GM12878 (cell line): ENCODE measurements around the gene ZNF716. TPM values are rescaled to one million over a fixed set of nuclear protein-coding genes. Genes with fewer than 3 reads are reported as not detected.

ENCODE experiments used
- ATAC-seq: fragments of 200-7000 bp; cut with Tn5 transposase; 3 replicates; pipeline ENCODE4 v1.9.1; 2020; ENCODE audit warnings: mild to moderate bottlenecking, moderate library complexity
- BruUV-seq: library from RNA; stranded (reverse); fragments of 400-500 nt; replicated peaks from 2 replicates; lab custom pipeline; 2021; lab: Mats Ljungman, UMichigan
- CTCF ChIA-PET: fragments of 300-600 bp; sonication (Branson Sonifier 250); formaldehyde crosslinking; extraction: SDS; loops from one replicate; lab custom pipeline; 2021; ENCODE audit warnings: inconsistent platforms; lab: Yijun Ruan, JAX
- POLR2A ChIA-PET: fragments of 350-600 bp; formaldehyde crosslinking; extraction: SDS; loops from one replicate; lab custom pipeline; 2021; ENCODE audit warnings: inconsistent platforms; lab: Charles Lee
- RAD21 ChIA-PET: fragments of 300-600 bp; sonication (Branson Sonifier 250); formaldehyde crosslinking; loops from one replicate; lab custom pipeline; 2023; ENCODE audit warnings: antibody characterized with exemption; ENCODE audit not compliant: unreplicated experiment; lab: Charles Lee
- SMC1A ChIA-PET: fragments of 300-600 bp; sonication (Branson Sonifier 250); formaldehyde crosslinking; loops from one replicate; lab custom pipeline; 2023; ENCODE audit not compliant: unreplicated experiment, uncharacterized antibody; lab: Charles Lee
- DNase-seq: peaks from one replicate; pipeline ENCODE4 v3.0.0-alpha.2; 2011; ENCODE audit warnings: low read depth, low spot score
- FAIRE-seq: peaks from 3 replicates; lab custom pipeline; 2011; peaks lifted over from hg19 to GRCh38; lab: Jason Lieb, UNC
- H2AFZ ChIP-seq: 2 replicates; pipeline ENCODE4 v1.6.0; 2011; ENCODE audit warnings: low read depth, low read length, control low read depth; ENCODE audit not compliant: control insufficient read depth
- H3K27ac ChIP-seq: 2 replicates; pipeline ENCODE4 v1.5.1; 2011; ENCODE audit warnings: control low read depth; ENCODE audit not compliant: control insufficient read depth, insufficient read depth
- H3K27me3 ChIP-seq, 2 experiments: replicated peaks in 1 of 2; 2 replicates each; pipeline versions ENCODE4 v1.6.0 to v1.6.1; 2011; ENCODE audit warnings: low read length in 1 of 2; ENCODE audit not compliant: control insufficient read depth in 2 of 2, insufficient read depth in 2 of 2
- H3K36me3 ChIP-seq, 2 experiments: 2 replicates each; pipeline ENCODE4 v1.5.1; 2011; ENCODE audit warnings: low read length in 1 of 2; ENCODE audit not compliant: control insufficient read depth in 2 of 2, insufficient read depth in 2 of 2
- H3K4me1 ChIP-seq: 2 replicates; pipeline ENCODE4 v1.6.1; 2011; ENCODE audit warnings: mild to moderate bottlenecking, low read length, moderate library complexity, mixed read lengths; ENCODE audit not compliant: control insufficient read depth, insufficient read depth
- H3K4me2 ChIP-seq: 2 replicates; pipeline ENCODE4 v1.6.0; 2011; ENCODE audit warnings: control low read depth; ENCODE audit not compliant: control insufficient read depth, insufficient read depth
- H3K4me3 ChIP-seq: fragments of 200-600 bp; sonication (generic); 2 replicates; pipeline ENCODE4 v1.5.1; 2016
- H3K79me2 ChIP-seq: 2 replicates; pipeline ENCODE4 v1.6.0; 2011; ENCODE audit warnings: low read length; ENCODE audit not compliant: control insufficient read depth, insufficient read depth
- H3K9ac ChIP-seq: 2 replicates; pipeline ENCODE4 v1.8.0; 2011; ENCODE audit warnings: low read length, control low read depth, mixed read lengths; ENCODE audit not compliant: control insufficient read depth, insufficient read depth
- H3K9me3 ChIP-seq: replicated peaks from 3 replicates; pipeline ENCODE4 v1.5.1; 2011; ENCODE audit warnings: mild to moderate bottlenecking, low read length; ENCODE audit not compliant: control insufficient read depth, insufficient read depth
- H4K20me1 ChIP-seq: 2 replicates; pipeline ENCODE4 v1.6.0; 2011; ENCODE audit not compliant: control insufficient read depth, insufficient read depth
- ATF7 ChIP-seq: fragments of 450-650 bp; IDR thresholded peaks from 2 replicates; pipeline ENCODE4 v1.6.1; 2016; ENCODE audit warnings: low read depth, mild to moderate bottlenecking
- GABPA ChIP-seq: IDR thresholded peaks from 2 replicates; pipeline ENCODE4 v1.6.1; 2014; ENCODE audit warnings: antibody characterized with exemption, low read depth, mild to moderate bottlenecking, inconsistent platforms
- KLF5 ChIP-seq: fragments of 450-650 bp; IDR thresholded peaks from 2 replicates; pipeline ENCODE4 v1.6.1; 2014; ENCODE audit warnings: mild to moderate bottlenecking; ENCODE audit not compliant: partially characterized antibody
- PAX8 ChIP-seq: fragments of 450-650 bp; IDR thresholded peaks from 2 replicates; pipeline ENCODE4 v1.6.1; 2017; ENCODE audit warnings: mild to moderate bottlenecking, moderate library complexity
- POLR2AphosphoS5 ChIP-seq: IDR thresholded peaks from 2 replicates; pipeline ENCODE4 v1.6.1; 2011; ENCODE audit warnings: mild to moderate bottlenecking, low read length, inconsistent platforms
- SIN3A ChIP-seq: IDR thresholded peaks from 2 replicates; pipeline ENCODE4 v1.6.1; 2012; ENCODE audit warnings: low read depth, low read length, improper control_type of control experiment
- SIX5 ChIP-seq: IDR thresholded peaks from 2 replicates; pipeline ENCODE4 v1.6.1; 2011; ENCODE audit warnings: mild to moderate bottlenecking, low read depth, low read length, moderate library complexity; ENCODE audit not compliant: severe bottlenecking
- STAT1 ChIP-seq: fragments of 450-650 bp; conservative IDR thresholded peaks from 2 replicates; pipeline ENCODE4 v1.6.1; 2014; ENCODE audit warnings: antibody characterized with exemption, mild to moderate bottlenecking
- TARDBP ChIP-seq: IDR thresholded peaks from 2 replicates; pipeline ENCODE4 v1.6.1; 2016; ENCODE audit warnings: borderline replicate concordance
- TBL1XR1 ChIP-seq: IDR thresholded peaks from 2 replicates; pipeline ENCODE4 v1.6.1; 2012; ENCODE audit warnings: low read depth, low read length, improper control_type of control experiment
- ZBTB40 ChIP-seq: fragments of 450-650 bp; IDR thresholded peaks from 2 replicates; pipeline ENCODE4 v1.6.1; 2016; ENCODE audit warnings: mild to moderate bottlenecking, moderate library complexity, borderline replicate concordance
- ZZZ3 ChIP-seq: IDR thresholded peaks from 2 replicates; pipeline ENCODE4 v1.6.1; 2011; ENCODE audit warnings: low read depth; ENCODE audit not compliant: control insufficient read depth, insufficient read length
- WGBS: methylation state at CpG from one replicate; pipeline ENCODE4 v1.1.6; 2016; ENCODE audit warnings: low lambda C conversion rate; ENCODE audit not compliant: insufficient replicate concordance, insufficient coverage; ENCODE audit errors: missing lambda C conversion rate; 5-methylcytosine and 5-hydroxymethylcytosine counted together
- in situ Hi-C: fragments of 300-500 bp; cut with MboI; formaldehyde crosslinking; loops from 9 replicates; pipeline ENCODE4 v1.14.3; 2018; ENCODE audit warnings: mixed read lengths
- intact Hi-C: fragments of 100-400 bp; cut with micrococcal nuclease; formaldehyde crosslinking; loops from one replicate; pipeline ENCODE4 v1.14.2; 2022; ENCODE audit not compliant: unreplicated experiment
- polyA plus RNA-seq, 11 experiments: library from polyadenylated mRNA; depleted of rRNA in 4 of 11; unstranded in 6 of 11; stranded (reverse) in 5 of 11; fragments of >200 nt; fragmentation: Nextera tagmentation in 4 of 11; fragmentation: Illumina TruSeq in 1 of 11; extraction: Ambion mirVana in 4 of 11; extraction: Trizol in 1 of 11; gene quantifications; 1 replicate in 1 of 11; 2 replicates in 10 of 11; pipeline versions ENCODE4 v1.2.1 to v1.2.3, GENCODE V29; 2011 to 2016; ENCODE audit warnings: inconsistent platforms in 2 of 11, missing spikeins in 2 of 11, low read depth in 1 of 11
- total RNA-seq, 4 experiments: library from RNA; depleted of rRNA in 3 of 4; stranded (reverse); fragments of >200 nt in 3 of 4; fragmentation: Illumina TruSeq in 1 of 4; extraction: Trizol in 1 of 4; gene quantifications; 2 replicates each; pipeline versions ENCODE4 v1.2.1 to v1.2.3, GENCODE V29; 2013 to 2021
- TF ChIP-seq, protein P1 (sequence below): fragments of 450-650 bp; IDR thresholded peaks from 2 replicates; pipeline ENCODE4 v1.6.1; 2016; ENCODE audit warnings: mild to moderate bottlenecking

ZNF716 gene
- total and polyA plus RNA-seq, 10 of the 15 experiments (the other 5 are each of a cell fraction or from before 2014, with no cell fraction given): not detected

DNA sequence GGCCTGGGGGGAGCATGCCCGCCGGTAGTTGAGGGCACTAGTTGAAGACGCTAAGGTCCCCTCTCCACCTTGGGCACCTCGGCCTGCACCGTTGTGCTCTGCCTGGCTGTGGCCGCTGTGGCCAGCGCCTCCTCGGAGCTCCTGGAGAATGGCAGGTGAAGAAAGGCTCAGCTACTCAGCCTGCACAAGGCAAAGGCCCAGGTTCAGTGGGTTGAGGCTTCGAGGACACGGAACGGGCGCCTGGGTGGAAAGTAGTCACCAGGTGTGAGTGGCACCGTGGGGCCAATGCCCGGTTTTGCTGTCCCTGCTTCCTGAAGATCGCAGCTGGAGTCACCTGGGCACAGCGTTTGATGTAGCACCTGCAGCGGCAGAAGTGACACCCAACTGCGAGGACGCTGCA, 12.4 kb upstream of the ZNF716 start (continued):
- TF ChIP-seq ZZZ3 (no peak), POLR2AphosphoS5 (no peak)

DNA sequence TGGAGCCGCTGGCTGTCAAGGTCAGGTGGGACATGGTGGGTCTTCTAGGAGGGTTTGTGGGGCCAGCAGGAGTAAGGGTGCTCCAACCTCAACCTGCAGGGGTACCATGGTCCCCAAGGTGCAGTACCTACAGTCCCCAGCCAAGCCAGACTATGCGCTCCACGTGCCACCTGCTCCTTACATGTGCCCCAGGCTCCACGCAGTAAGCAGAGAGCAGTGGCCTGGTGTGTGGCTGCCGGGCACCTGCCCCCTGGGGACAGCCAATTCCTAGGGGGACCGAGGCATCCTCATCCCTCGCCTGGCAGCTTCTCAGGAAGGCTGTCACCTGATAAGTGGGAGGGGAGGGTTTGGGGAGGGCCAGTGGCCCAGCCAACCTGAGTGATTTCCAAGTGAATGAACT, 11.7 kb upstream of the ZNF716 start:
- WGBS: 36% methylated on average over 7 of the region's 7 CpGs
- Histone ChIP-seq H3K4me2 (no peak overlapping the region), H3K9ac (no peak overlapping the region), H3K27me3 (no peaks in the 10 kb centered on the region), H3K9me3 (no peaks in the 10 kb centered on the region; the same call in 2 of the 3 replicates), H3K36me3 (no peaks in the 10 kb centered on the region)
- RAD21 ChIA-PET: no interaction called here
- no peak for ATAC-seq
- TF ChIP-seq STAT1 (no peak), GABPA (no peak), PAX8 (no peak)
- TF ChIP-seq, all 136 proteins: peak for 0
- BruUV-seq: no TSS peak
- ChIA-PET POLR2A (no interaction called here), CTCF (no interaction called here), SMC1A (no interaction called here)
- H3K4me1 ChIP-seq: no peaks in the 10 kb centered on the region
- FAIRE-seq (no peak), DNase-seq (no peak)
- H4K20me1 ChIP-seq: no peaks in the 10 kb centered on the region
- H3K27ac ChIP-seq: no peak overlapping the region
- in situ Hi-C loops (no loop called here), intact Hi-C loops (no loop called here)
- H3K79me2 ChIP-seq: no peaks in the 10 kb centered on the region
- no peak overlapping the region for H2AFZ ChIP-seq
- no peak overlapping the region for H3K4me3 ChIP-seq

- ATAC-seq (no peak), FAIRE-seq (no peak), DNase-seq (no peak)
- CTCF ChIA-PET: no interaction called here
- H3K27ac ChIP-seq: no peak overlapping the region
- RAD21 ChIA-PET: no interaction called here
- H3K9me3 ChIP-seq: no peaks in the 10 kb centered on the region; the same call in 2 of the 3 replicates
- no peaks in the 10 kb centered on the region for H3K36me3 ChIP-seq
- intact Hi-C loops: no loop called here
- no peak overlapping the region for H3K9ac ChIP-seq
- H3K27me3 ChIP-seq: no peaks in the 10 kb centered on the region
- H3K4me1 ChIP-seq: no peaks in the 10 kb centered on the region
- in situ Hi-C loops: no loop called here
- SMC1A ChIA-PET: no interaction called here
- H3K79me2 ChIP-seq: no peaks in the 10 kb centered on the region
- no peak overlapping the region for H2AFZ ChIP-seq
- H3K4me3 ChIP-seq: no peak overlapping the region
- no peaks in the 10 kb centered on the region for H4K20me1 ChIP-seq
- POLR2A ChIA-PET: no interaction called here
- no TSS peak for BruUV-seq
- no peak overlapping the region for H3K4me2 ChIP-seq
- TF ChIP-seq KLF5 (no peak), SIN3A (no peak), SIX5 (no peak), PAX8 (no peak), ATF7 (no peak), TARDBP (no peak), TBL1XR1 (no peak), ZBTB40 (no peak)
- TF ChIP-seq, protein P1, sequence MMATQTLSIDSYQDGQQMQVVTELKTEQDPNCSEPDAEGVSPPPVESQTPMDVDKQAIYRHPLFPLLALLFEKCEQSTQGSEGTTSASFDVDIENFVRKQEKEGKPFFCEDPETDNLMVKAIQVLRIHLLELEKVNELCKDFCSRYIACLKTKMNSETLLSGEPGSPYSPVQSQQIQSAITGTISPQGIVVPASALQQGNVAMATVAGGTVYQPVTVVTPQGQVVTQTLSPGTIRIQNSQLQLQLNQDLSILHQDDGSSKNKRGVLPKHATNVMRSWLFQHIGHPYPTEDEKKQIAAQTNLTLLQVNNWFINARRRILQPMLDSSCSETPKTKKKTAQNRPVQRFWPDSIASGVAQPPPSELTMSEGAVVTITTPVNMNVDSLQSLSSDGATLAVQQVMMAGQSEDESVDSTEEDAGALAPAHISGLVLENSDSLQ: no peak
Measured at GRCh38 chr7:57443567-57443966, 6.4 kb upstream of the ZNF716 start.
